Renal cortex interstitium (tissue), 15 donors: ENCODE data around the gene CCL11. TPM values are rescaled to one million over a fixed set of nuclear protein-coding genes. Genes with fewer than 3 reads are reported as not detected.

ENCODE experiments used
- DNase-seq, 11 donors: peaks; one replicate each; pipeline ENCODE4 v3.0.0-alpha.2; 2013; ENCODE audit warnings: low read depth in 9 of 11, low spot score in 4 of 11; ENCODE audit errors: extremely low read depth in 1 of 11
- long read RNA-seq, 16 experiments: transcript quantifications; one replicate each; lab custom pipeline, GENCODE V29; 2026
- polyA plus RNA-seq, 3 donors: library from polyadenylated mRNA; unstranded; fragments of 120-200 nt; gene quantifications; one replicate each; pipeline ENCODE4 v1.2.1, GENCODE V29; 2013; ENCODE audit not compliant: insufficient read length in 3 of 3

The CCL11 gene
- polyA plus RNA-seq = 1 to 10 TPM in 1 of 3 donors, under 1 TPM in 2; 0.50 to 1.1 (median 0.70) TPM
- long read RNA-seq, donor 1 = 0 reads
- long read RNA-seq, donor 2 = 0 reads
- long read RNA-seq, donor 3 = 0 reads
- long read RNA-seq, donor 4 = 0 reads
- long read RNA-seq, donor 5 = 0 reads
- long read RNA-seq, donor 6 = 0 reads
- long read RNA-seq, donor 7, partial matches to known transcripts = 0 of 1 reads
- long read RNA-seq, donor 7, other reads (novel, unspliced or antisense) = 0 of 1 reads
- long read RNA-seq, donor 8 = 0 reads
- long read RNA-seq, donor 9 = 0 reads
- long read RNA-seq, donor 10 = 0 reads
- long read RNA-seq, donor 11 = 0 reads
- long read RNA-seq, donor 12, partial matches to known transcripts = 0 of 1 reads
- long read RNA-seq, donor 12, other reads (novel, unspliced or antisense) = 0 of 1 reads
- long read RNA-seq, donor 13 = 0 reads
- long read RNA-seq, donor 14, partial matches to known transcripts = 0 of 1 reads
- long read RNA-seq, donor 14, other reads (novel, unspliced or antisense) = 0 of 1 reads
- long read RNA-seq, donor 15, partial matches to known transcripts = 0 of 1 reads
- long read RNA-seq, donor 15, other reads (novel, unspliced or antisense) = 0 of 1 reads
- long read RNA-seq, donor 16, transcript CCL11-201 (3 exons, 1,079 nt) = major isoform, 5 of 5 reads
- long read RNA-seq, donor 16, partial matches to known transcripts = 0 of 5 reads
- long read RNA-seq, donor 16, other reads (novel, unspliced or antisense) = 0 of 5 reads

DNA sequence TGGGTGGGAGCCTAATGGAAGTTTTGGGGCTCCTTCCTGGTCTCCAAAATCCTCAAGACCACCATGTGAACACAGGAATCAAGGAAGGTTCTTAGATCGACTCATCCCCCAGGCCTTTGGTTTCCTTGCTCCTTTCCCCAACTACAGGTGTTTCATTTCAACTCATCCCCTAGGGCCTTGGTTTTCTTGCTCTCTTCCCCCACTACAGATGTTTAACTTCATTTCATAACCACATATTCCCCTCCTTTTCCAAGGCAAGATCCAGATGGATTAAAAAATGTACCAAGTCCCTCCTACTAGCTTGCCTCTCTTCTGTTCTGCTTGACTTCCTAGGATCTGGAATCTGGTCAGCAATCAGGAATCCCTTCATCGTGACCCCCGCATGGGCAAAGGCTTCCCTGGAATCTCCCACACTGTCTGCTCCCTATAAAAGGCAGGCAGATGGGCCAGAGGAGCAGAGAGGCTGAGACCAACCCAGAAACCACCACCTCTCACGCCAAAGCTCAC, at the start of gene CCL11:
TSS of gene CCL11 (plus strand) at position 457 of the 507 bp plus-strand sequence. CDS start 67 bp downstream, outside the sequence.
- peak in 7 of 11 donors; percentile 15 to 52 (median 32) for DNase-seq

DNA sequence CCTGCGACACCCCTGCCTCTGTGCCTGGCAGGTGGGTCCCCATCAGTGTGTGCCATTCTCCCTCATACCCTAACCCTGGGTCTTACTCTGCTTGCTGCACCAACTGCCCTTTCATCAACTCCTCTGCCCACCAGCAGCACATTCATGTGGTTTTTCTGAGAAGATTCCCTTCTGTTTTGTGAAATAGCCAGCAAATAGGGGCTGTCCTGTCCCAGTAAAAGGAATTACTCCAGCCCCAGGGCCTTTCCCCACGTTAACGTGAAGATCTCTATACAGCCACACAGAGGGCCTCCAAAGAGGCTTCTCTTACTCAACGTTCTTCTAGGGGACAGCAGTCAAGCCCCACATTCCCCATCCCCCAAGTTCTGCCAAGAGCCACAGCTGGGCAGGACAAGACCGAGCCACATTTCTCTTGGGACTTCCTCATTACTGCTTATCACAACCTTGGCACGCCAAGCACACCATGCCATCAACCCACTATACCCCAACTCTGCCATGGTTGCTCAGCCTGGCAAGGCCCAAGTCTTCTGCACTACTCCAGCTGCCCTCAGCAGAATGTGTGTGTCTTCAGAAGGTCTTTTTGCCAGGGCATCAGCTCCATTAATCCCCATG, 49.2 kb upstream of the CCL11 start:
- no peak for DNase-seq

DNA sequence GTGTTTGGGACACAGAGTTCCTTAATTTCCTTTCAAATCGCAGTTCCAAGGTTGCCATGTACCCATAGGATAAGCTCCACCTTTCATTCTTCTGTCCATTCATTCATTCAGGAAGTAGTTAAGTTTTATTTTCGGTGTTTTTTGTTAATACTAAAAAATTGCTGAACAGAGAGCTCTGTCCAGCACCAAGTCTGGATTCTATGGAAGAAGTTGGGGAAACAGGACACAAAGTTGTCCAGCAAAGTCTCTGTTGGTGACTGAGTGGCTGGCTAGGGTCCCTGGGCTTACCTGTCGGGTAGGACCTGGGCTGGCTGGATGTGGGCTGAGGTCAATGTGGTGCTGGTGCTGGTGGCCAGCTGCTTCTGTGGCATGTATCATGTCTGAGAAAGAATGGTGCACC, 48.1 kb upstream of the CCL11 start:
- DNase-seq = no peak

DNA sequence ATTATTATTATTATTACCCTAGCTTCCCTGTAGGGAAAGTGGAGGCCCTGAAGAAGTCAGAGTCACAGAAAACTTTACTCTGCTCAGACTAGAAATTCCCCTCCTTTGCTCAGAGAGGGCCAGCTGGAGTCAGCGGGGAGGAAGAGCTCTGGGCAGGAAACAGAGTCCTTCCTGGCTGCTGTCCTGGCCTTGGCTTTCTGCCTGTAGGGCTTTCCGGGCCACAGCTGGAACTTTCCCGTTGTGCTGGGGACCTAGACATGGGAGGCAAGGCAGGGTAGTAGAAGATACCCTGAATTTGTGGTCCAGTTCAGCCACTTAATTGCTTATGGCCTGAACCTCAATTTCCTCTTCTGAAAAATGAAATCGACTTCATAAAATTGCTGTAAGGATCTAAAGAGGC, 44.5 kb upstream of the CCL11 start:
- DNase-seq = peak in 1 of 11 donors; percentile 39

DNA sequence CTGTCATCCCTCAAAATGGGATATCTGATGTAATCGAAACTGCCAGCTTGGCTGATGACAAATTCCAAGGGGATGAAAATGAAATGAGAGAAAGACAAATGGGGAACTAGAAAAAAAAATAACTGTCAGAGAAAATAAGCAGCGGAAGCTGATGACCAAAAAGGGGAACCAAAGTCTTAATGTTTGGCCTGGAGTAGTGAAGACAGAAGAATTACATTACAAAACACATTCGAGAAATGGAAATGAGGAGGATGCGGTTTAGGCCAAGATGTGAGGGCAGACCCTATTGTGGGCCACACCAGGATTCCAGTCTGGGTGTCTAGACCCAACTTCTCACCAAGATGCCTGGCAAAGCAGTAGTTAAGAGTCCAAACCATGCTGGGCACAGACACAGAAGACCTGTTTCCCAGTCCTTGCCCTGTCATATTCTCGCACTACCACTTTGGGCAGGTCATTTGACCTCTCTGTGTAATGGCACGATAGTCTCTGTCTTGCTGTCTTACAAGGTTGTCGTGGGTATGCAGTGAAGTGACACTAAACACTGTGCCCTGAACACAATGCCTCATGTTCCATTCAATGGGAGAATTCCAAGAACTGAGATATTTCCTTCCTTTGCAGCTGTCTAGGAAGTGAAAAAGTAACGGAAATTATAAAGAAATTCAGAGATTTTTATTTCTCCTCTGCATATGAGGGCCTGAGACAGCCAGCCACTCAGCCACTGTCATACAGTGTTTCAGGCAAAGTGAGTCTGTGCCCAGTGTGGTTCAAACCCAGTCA, 42.8 kb upstream of the CCL11 start:
- no peak for DNase-seq

DNA sequence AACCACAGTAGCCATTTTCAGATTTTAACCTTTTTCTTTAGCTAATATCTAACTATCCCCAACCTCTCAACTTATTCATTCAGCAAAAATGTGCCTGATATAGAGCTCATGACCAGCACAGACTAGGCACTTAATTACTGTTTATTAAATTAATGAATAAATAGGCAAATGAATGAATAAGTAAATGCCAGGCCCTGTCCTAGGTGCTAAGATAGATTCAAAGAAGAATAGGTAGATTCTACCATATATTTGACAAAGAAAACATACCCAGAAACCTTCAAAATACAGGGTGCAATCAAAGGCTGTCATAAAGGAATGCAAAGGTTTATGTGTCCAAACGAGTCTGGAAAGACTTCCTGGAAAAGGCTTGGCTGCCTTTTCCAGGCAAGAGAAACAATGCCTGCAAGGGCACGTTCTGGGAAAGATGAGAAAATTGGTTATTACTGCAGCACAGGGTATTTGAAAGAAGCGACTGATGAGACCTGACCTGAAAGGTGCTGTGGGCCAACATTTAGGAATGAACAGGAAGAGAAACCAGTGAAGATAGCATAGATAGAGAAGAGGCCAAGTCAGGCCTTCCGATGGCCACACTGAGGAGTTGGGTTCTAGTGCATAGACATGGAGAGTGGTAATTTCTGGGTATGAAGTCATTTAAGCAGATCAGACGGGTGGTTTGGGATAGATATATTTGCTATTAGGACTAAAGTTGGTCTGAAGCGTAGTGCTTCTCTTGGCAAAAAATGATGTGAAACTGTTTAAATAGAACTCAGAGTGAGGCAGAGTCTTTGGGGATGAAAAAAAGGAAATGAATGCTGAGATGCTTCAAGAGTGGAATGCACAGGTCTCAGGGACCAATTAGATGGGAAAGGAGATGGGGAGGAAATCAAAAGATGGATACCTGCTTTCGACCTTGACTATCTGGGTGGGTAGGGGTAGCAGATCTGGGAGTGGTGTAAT, 41.9 kb upstream of the CCL11 start:
- no peak for DNase-seq

DNA sequence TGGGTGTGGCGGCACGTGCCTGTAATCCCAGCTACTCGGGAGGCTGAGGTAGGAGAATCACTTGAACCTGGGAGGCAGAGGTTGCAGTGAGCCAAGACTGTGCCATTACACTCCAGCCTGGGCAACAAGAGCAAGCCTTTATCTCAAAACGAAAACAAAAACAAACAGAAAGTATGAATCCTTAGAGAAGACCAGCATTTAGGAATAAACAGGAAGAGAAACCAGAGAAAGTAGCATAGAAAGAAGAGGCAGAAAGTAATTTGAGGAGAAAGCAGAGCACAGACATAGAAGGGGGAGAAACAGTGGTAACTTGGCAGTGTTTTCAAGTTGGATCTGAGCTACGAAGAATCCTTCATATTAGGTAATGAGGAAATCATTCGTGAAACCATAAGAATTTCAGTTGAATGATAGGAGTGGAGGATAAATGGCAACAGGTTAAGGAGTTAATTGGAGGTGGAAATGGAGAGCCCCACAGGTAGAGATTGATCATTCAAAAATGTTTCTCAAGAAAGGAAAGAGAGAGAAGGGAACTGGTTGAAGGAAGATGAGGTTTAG, 40.1 kb upstream of the CCL11 start:
- DNase-seq = no peak

DNA sequence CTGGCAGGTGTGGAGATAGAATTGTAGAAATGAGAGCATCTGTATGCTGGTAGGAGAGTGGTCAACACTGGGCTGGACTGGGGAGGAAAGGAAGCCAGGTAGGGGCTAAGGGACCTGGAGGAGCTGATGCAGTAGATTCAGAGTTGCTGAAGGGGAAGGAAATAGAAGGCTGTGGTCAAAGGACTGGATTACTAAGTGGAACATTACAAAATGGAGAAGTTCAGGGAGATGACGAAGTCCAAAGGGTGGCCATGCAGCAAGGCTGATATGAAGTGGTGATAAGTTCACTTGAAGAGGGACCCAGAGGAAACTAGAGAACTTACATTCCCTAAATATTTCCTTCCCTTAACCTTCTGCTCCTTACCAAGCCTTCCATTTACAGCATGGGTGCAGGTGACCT, 39.1 kb upstream of the CCL11 start:
- no peak for DNase-seq

DNA sequence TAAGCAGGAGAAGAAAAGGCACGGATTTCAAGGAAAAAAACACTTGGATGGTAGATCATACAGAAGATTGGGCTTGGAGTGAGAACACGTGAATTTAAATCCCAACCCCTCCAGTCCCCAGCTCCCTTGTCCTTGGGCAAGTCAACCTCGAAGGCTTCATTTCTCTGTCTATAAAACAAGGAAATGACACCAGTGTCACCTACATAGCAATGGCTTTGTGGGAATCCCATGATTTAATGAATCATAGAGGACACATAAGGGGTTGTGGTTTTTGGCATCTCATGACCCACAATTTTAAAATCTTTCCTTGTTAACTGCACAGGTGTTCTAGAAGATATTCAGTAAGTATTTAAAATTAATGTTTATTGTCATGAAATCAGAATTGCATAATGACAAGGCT, 38.7 kb upstream of the CCL11 start:
- DNase-seq = no peak

DNA sequence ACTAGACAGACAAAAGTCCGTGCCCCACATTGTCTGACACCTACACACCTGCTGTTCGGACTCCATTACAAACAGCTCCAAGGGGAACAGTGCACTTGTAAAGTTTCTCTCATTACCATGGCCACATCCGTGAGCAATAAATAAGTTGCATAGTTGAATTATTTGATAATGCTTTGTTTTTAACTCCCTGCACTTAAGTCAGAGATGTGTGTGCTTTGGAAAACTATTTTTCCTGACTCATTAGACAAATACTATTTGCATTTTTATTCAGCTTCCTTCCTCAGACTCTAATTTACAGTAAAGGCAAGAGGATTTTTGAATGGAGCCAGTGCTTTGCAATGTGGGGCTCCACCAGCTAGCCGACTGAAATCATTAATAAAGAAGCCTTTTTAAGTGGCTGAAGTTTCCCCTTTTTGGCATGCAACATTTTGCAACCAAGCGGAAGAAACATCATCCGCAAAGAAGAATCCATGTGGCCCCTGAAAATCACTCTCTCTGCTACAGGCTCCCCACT, 37.0 kb upstream of the CCL11 start:
- DNase-seq = no peak

DNA sequence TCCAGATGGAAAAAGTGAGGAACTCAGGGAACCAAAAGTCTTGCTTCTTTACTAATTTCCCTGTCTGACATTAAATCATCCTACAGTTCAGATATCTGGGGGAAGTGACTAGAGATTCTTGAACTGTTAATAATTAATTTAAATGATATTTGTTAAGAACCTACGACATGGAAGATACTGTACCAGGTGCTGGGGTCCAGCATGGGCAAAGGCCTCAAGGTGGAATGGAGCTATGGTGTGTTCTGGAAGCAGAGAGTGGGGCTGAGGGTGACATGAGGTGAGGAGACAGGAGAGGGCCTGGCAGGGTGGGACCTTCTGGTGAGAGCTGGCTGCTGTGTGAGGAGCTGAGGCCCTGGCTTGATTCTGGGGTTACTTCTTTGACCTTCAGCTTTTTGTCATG, 36.5 kb upstream of the CCL11 start:
- DNase-seq = no peak

DNA sequence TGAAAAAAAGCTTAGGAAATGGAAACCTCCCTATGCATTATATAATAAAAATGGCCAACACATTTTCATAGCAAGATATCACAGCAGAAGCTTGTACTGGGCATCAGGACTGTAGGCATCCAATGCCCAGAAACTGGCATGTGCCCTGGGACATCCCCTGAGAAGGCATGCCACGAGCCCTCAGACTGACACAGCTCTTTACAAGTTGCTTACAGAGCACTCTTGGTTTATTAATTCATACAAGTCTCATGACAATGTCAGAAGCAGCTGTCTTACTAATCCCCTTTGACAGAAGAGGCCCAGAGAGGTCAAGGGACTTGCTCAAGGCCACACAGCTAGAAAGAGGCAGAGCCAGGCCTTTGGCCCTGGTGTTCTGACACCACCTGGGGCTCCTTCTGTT, 36.1 kb upstream of the CCL11 start:
- no peak for DNase-seq

DNA sequence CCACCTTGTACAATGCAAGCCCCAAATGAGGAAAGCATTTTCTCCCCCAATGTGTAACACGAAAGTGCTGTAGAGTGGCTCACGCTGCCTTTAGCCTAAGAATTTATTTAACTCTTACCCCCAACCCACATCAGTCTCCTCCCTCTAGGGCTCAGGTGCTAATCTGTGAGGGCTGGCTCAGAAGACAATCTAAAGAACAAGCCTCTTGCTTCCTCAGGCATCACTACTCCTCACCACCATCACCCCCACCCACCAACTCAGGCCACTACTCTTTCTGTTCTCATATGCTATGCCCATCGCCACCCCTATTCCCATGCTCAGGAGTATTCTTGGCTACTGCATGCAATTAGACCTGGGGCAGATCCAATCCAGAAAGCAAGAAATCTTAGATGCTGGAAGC, 34.4 kb upstream of the CCL11 start:
- no peak for DNase-seq

DNA sequence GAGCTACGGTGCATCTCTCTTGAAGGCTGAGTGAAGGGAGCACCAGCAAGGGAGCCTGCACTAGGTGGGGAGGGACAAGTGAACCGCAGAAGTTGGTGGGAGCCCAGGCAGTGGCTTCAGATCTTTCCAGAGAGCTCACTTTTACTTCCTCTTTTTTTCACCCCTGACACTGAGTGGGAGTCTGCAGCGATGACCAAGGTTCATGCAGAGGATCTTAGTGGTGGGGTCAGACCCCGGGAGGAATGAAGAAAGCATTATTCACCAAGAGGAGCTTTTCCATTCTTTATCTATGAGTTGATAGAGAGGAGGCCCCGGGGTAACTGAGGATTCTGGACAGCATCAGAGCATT, 33.5 kb upstream of the CCL11 start:
- no peak for DNase-seq

DNA sequence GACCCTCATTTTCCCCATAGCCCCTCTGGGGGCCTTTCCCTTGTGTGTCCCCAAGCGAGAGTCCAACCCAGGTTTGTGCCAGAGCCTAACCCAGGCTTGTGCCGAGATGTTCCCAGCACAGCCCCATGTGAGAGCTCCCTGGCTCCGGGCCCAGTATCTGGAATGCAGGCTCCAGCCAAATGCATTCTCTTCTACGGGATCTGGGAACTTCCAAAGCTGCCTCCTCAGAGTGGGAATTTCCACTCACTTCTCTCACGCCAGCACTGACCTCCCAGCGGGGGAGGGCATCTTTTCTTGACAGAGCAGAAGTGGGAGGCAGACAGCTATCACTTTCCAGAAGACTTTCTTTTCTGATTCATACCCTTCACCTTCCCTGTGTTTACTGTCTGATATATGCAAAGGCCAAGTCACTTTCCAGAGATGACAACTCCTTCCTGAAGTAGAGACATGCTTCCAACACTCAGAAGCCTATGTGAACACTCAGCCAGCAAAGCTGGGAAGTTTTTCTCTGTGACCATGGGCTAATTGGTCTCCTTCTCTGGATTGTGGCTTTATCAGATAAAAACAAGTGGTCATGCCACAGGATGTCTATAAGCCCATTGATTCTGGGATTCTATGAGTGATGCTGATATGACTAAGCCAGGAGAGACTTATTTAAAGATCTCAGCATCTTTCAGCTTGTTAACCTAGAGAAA, 33.0 kb upstream of the CCL11 start:
- peak in 8 of 11 donors; percentile 49 to 84 (median 59) for DNase-seq

DNA sequence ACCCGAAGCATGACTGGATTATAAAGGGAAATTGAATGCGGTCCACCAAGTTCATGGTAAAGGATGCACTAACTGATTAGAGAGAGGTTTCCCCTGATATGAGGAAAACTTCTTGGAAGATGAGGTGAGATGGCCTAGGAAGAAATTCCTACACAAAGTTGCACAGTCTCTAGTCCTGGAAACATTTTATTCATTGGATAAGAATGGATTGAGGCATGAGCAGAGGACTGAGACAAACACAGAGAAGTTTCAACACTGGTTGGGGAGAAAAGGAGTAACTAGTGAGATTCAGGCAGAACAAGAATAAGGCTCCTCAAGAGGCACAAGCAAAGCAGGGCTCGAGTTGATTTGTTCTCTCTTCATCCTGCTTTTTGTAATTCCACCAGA, 32.4 kb upstream of the CCL11 start:
- no peak for DNase-seq

DNA sequence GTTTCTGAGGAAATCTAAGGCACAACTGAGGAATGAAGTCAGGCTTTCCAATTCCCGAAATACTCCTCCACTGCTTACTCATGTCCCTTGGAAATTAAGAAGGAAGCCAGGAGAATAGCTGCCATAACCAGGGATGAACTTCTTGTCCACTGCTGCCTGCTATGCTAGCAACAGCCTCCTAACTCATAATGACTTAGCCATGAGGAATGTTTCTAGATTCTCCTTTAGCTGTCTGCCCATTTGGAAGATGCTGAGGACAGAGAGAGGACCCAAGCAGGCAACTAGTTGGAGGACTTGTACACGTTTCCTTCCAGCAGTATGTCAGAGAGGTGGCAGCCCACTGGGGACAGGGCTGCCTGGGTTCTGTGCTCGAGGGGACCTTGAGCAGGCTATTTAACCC, 31.4 kb upstream of the CCL11 start:
- no peak for DNase-seq
